Activated CD8-positive, alpha-beta T cell treated with anti-CD3 and anti-CD28 coated beads for 36 hours (primary cell): ENCODE results near the gene DCC. TPM values are rescaled to one million over a fixed set of nuclear protein-coding genes. Genes with fewer than 3 reads are reported as not detected.

Experiments used
- ATAC-seq: fragments of 200-7000 bp; cut with Tn5 transposase; one replicate; pipeline ENCODE4 v1.10.0; 2021; ENCODE audit warnings: mild to moderate bottlenecking, moderate library complexity
- CTCF ChIA-PET: fragments of 350-600 bp; sonication (Branson Sonifier 250); formaldehyde crosslinking; loops from one replicate; lab custom pipeline; 2021; ENCODE audit warnings: antibody characterized with exemption; lab: Charles Lee
- POLR2A ChIA-PET: fragments of 350-600 bp; sonication (Branson Sonifier 250); formaldehyde crosslinking; loops from one replicate; lab custom pipeline; 2021; ENCODE audit warnings: antibody characterized with exemption; lab: Charles Lee
- DNase-seq: peaks from one replicate; pipeline ENCODE4 v3.0.0-alpha.2; 2020
- H3K27ac Mint-ChIP-seq: one replicate; pipeline ENCODE4 v1.8.0; 2021; ENCODE audit warnings: mild to moderate bottlenecking, mixed read lengths
- H3K27me3 Mint-ChIP-seq: one replicate; pipeline ENCODE4 v1.8.0; 2021; ENCODE audit warnings: mixed read lengths
- H3K36me3 Mint-ChIP-seq: one replicate; pipeline ENCODE4 v1.8.0; 2021; ENCODE audit warnings: low read depth, mixed read lengths
- H3K4me1 Mint-ChIP-seq: one replicate; pipeline ENCODE4 v1.8.0; 2021; ENCODE audit warnings: low read depth, mixed read lengths
- H3K4me3 Mint-ChIP-seq: one replicate; pipeline ENCODE4 v1.8.0; 2021; ENCODE audit warnings: mild to moderate bottlenecking, moderate library complexity, mixed read lengths
- H3K9me3 Mint-ChIP-seq: one replicate; pipeline ENCODE4 v1.8.0; 2021; ENCODE audit warnings: mixed read lengths
- intact Hi-C: fragments of 100-400 bp; cut with micrococcal nuclease; formaldehyde crosslinking; loops from one replicate; pipeline ENCODE4 v1.10.0; 2022
- total RNA-seq, 2 experiments: library from RNA; stranded (reverse); gene quantifications; one replicate each; pipeline ENCODE4 v1.2.3, GENCODE V29; 2021
- TF ChIP-seq, protein P1 (sequence below): fragments of 200-600 bp; IDR thresholded peaks from one replicate; pipeline ENCODE4 v1.8.0; 2022; ENCODE audit warnings: antibody characterized with exemption, mild to moderate bottlenecking

DCC gene
- total RNA-seq, 2 experiments from 2014 or later: not detected

DNA sequence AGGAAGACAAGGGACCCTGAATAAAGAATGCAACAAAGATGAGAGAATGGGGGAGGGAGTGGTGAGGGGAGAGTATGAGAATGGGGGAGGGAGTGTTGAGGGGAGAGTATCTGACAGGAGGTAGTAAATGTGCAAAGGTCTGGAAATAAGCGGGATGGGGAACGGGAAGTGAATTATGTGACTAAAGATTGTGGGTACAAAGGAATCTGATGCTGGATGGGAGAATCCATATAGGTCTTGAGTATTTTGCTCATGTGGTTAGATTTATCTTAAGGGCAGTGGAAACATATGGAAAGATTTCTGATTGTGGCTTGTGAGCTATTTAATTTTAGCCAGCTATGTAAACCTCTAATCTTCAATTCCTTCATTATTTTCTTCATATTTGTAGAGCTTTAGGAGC, 593.4 kb downstream of the DCC start:
- Mint-ChIP-seq H3K27me3 (no peaks in the 10 kb centered on the region), H3K9me3 (peaks cover 3% of the 10 kb centered on the region), H3K27ac (no peak overlapping the region), H3K4me3 (no peak overlapping the region), H3K4me1 (no peaks in the 10 kb centered on the region), H3K36me3 (no peaks in the 10 kb centered on the region)
- intact Hi-C loops: no loop called here
- CTCF ChIA-PET: interaction anchor here (0.9 kb wide), 1 partner anchor 9 kb away, joined by 3 read pairs; no protein-coding TSS in a partner anchor
- no peak for DNase-seq
- ATAC-seq: no peak
- POLR2A ChIA-PET: no interaction called here
- TF ChIP-seq, protein P1, sequence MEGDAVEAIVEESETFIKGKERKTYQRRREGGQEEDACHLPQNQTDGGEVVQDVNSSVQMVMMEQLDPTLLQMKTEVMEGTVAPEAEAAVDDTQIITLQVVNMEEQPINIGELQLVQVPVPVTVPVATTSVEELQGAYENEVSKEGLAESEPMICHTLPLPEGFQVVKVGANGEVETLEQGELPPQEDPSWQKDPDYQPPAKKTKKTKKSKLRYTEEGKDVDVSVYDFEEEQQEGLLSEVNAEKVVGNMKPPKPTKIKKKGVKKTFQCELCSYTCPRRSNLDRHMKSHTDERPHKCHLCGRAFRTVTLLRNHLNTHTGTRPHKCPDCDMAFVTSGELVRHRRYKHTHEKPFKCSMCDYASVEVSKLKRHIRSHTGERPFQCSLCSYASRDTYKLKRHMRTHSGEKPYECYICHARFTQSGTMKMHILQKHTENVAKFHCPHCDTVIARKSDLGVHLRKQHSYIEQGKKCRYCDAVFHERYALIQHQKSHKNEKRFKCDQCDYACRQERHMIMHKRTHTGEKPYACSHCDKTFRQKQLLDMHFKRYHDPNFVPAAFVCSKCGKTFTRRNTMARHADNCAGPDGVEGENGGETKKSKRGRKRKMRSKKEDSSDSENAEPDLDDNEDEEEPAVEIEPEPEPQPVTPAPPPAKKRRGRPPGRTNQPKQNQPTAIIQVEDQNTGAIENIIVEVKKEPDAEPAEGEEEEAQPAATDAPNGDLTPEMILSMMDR: no peak

DNA sequence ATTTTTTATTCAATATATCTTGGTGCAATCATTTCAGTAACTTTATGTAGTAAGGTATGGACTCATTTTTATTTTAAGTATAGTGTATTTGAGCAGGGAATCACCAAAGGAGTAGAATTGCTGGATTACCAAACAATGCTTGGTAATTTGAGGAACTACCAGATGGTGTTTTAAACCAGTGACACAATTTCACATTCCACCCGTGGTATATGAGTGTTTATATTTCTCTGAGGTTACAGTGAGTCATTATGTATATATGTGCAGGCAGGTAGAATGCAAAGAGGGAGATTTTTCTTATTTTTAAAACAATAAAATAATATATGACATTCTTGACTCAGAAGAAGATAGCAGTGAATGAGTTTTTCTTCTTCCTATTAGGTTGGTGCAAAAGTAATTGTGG, 596.9 kb downstream of the DCC start:
- intact Hi-C loops: no loop called here
- H3K4me1 Mint-ChIP-seq: no peaks in the 10 kb centered on the region
- no peak for DNase-seq
- H3K36me3 Mint-ChIP-seq: no peaks in the 10 kb centered on the region
- no peak for ATAC-seq
- TF ChIP-seq, protein P1: no peak
- H3K4me3 Mint-ChIP-seq: no peak overlapping the region
- POLR2A ChIA-PET: no interaction called here
- CTCF ChIA-PET: no interaction called here
- no peak overlapping the region for H3K27ac Mint-ChIP-seq
- H3K9me3 Mint-ChIP-seq: peaks cover 5% of the 10 kb centered on the region
- H3K27me3 Mint-ChIP-seq: no peaks in the 10 kb centered on the region

DNA sequence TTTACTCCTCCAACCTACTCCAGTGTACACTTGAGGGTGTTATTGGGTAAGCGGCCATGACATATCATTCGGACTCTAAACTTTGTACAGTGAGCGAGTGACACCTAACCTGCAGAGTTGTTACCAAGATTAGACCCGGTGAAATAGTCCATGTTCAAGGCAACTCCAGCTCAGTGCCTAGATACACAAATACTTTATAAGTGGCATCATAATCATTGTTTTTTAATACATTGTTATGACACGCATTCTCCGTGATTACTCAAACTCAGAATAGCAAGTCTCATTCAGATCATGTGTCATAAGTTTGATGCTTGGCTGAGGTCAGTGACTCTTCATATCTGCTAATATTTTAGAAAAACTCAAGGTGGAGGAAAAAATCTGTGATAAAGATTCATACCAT, 597.8 kb downstream of the DCC start:
- ChIA-PET CTCF (no interaction called here), POLR2A (no interaction called here)
- ATAC-seq (no peak), DNase-seq (no peak)
- Mint-ChIP-seq H3K4me3 (no peak overlapping the region), H3K27me3 (no peaks in the 10 kb centered on the region), H3K27ac (no peak overlapping the region), H3K4me1 (no peaks in the 10 kb centered on the region), H3K9me3 (peaks cover 5% of the 10 kb centered on the region), H3K36me3 (no peaks in the 10 kb centered on the region)
- TF ChIP-seq, protein P1: no peak
- intact Hi-C loops: no loop called here

DNA sequence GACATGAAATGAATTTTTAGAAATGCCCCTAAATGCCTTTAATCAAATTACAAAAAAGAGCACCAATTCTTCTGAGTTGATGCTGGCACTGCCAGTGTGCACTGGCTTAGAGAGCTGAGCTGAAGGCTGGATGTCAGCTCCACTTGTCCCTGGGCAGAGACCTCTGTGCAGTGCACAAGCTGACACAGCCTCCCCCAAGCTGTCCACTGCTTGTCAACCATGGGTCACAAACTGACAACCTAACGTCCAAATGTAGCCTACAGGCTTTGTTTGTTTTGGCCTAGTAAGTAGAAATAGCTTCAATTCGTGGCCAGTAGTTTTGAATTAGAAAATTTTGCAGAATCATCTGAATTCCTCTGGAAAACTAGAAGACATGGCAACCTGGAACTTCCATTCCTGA, 605.6 kb downstream of the DCC start:
- POLR2A ChIA-PET: no interaction called here
- ATAC-seq (no peak), DNase-seq (no peak)
- Mint-ChIP-seq H3K9me3 (no peaks in the 10 kb centered on the region), H3K4me3 (no peak overlapping the region), H3K27me3 (no peaks in the 10 kb centered on the region), H3K36me3 (no peaks in the 10 kb centered on the region), H3K27ac (no peak overlapping the region), H3K4me1 (no peaks in the 10 kb centered on the region)
- intact Hi-C loops: no loop called here
- CTCF ChIA-PET: no interaction called here
- TF ChIP-seq, protein P1: no peak

DNA sequence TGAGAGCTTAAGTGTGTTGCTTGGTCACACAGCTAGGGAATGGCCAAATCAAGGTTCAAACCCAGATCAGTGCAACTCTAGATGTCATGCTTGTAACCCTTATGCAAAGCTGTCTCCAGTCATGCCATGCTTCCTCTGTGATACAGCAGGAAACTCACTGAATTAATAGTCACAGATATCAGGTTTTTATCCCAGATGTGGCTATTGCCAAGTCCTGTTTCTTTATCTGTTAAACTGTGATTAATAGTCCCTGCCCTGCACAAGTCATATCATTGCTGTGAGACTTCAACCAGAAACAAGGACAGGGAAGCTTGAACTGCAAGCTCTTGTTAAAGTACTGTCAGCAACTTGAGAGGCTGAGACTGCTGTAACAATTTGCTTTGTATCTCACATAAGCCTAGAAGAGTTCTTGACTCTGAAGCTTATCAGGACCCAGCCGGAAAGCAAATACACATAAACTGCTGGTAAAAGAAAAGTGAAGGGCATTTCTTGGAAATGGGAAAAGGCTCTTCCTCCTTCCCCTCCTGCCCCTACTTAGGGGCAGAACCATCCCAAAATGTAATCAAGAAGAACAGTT, 609.0 kb downstream of the DCC start:
- Mint-ChIP-seq H3K4me3 (no peak overlapping the region), H3K36me3 (no peaks in the 10 kb centered on the region), H3K27ac (no peak overlapping the region), H3K4me1 (no peaks in the 10 kb centered on the region), H3K27me3 (no peaks in the 10 kb centered on the region), H3K9me3 (no peaks in the 10 kb centered on the region)
- ChIA-PET POLR2A (no interaction called here), CTCF (no interaction called here)
- TF ChIP-seq, protein P1: no peak
- intact Hi-C loops: no loop called here
- ATAC-seq: no peak
- DNase-seq: no peak
